ENCODE data around the gene NRF1. TPM values are rescaled to one million over a fixed set of nuclear protein-coding genes. Genes with fewer than 3 reads are reported as not detected.
A peak's percentile ranks its signal among the peaks of the same experiment; 100 is the strongest.

NRF1 gene
- total RNA-seq, 1 donor from 2014 or later: 19.0 TPM

DNA sequence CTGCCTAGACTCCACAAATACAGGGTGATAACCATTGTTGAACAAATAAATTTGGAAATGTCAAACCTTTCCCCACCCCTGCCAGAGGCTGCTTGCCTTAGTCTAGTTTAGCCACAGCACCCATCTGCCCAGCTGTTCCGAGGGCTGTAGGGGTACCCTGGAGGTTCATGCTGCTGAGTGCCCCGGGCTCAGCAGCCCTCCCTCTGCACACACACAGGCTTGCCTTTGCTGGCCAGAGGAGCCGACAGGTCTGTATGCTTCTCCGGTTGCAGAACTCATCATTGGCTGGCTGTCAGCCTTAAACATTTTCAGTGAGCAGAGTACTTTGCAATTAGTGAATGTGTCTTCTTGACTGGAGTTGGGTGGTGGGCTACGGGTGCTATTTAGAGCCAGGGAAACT lies 122.9 kb downstream of the NRF1 start:
- no peak for DNase-seq (ENCODE audit: low spot score)

DNA sequence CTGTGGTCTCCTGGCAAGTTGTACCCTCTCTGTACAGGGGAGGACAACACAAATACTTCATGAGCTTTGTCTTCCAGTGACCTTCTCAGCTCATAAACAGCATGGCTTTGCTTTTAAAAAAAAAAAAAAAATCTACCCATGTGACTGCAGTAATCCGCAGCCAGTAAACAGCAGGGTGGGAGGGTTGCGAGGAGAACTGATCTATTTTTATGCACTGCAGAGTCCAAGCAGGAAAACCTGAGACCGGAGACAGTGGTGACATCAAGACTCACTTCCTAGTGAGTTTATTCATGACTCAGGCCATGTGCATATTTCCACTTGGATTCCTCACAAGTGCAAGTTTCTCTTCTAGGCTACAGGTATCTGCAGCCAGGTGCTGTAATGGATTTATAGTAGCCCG lies 127.9 kb downstream of the NRF1 start:
- DNase-seq (ENCODE audit: low spot score): no peak

DNA sequence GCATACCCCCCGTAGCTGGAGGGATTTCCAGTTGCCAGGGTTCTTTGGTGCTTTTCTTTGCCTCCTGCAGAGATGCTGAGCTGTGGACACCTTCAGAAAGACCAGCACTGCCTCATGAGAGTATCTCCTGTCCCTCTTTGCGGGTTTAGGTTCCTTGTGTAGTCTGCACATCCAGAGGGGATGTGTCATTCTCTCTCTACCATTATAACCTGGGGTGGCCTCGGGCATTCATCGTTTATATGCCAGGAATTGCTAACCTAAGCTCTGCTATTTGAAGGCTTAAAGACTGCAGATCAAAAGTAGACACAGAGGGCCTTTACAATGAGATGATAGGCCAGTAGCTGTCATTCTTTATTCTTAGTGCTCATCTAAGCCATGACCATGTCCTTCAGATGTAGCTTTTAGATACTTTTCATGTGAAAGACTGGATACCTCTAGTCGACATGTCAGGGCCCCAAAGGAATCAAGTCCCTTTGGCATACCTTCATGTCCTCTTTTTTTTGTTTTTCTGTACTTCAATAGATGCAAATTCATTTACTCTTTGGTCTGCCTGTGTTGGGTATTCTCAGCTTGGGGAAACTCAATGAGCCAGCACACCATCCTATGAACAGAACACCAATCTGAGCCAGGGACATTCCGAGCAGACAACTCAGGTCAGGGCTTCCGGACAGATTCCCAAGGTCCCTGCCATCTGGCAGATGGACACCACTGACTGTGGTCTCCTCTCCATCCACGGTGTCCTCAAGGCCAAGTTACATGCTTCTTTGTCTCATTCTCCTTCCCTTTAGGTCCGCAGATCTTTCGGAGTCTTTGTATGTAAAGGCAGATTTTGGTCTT lies 129.3 kb downstream of the NRF1 start:
- no peak for DNase-seq (ENCODE audit: low spot score)

DNA sequence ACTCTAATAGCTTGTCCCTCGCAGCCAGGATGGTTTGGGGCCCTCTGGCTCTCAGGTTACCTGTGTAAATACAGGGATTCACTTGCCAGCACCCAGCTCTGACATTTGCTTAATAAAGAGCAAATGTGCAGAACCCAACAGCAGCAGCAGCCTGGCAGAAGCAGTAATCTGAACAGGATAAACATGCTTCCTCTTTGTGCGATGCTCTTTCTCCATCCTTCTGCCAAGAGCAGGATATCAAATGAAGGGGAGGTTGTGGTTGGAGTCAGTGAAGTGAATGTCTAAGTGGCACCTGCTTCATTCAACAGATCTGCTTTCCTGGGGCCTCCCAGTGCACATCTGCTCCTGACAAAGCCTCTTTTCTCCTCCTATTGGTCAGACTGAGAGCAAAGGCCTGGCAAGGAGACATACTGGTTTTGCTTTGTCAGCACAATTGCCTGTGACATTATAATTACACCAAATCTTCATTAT lies 130.3 kb downstream of the NRF1 start:
- DNase-seq (ENCODE audit: low spot score): no peak

DNA sequence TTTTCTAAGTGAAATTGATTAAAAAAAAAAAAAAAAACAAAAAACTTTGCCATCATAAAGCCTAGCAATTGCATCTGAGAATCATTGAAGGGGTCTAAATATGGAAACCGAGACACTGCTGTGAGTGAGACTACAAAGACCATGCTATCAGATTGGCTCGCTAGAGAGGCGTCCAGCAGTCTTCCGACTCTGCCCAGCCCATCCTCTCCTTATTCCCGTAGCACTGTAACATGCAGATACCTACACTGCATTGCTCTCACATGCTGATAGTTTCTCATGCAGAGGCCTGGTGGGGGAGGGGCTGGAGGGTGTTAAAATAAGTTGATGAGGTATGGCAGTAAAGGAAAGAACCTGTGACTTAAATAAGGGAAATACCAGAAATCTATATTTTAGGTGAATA lies 130.7 kb downstream of the NRF1 start:
- DNase-seq (ENCODE audit: low spot score): no peak

DNA sequence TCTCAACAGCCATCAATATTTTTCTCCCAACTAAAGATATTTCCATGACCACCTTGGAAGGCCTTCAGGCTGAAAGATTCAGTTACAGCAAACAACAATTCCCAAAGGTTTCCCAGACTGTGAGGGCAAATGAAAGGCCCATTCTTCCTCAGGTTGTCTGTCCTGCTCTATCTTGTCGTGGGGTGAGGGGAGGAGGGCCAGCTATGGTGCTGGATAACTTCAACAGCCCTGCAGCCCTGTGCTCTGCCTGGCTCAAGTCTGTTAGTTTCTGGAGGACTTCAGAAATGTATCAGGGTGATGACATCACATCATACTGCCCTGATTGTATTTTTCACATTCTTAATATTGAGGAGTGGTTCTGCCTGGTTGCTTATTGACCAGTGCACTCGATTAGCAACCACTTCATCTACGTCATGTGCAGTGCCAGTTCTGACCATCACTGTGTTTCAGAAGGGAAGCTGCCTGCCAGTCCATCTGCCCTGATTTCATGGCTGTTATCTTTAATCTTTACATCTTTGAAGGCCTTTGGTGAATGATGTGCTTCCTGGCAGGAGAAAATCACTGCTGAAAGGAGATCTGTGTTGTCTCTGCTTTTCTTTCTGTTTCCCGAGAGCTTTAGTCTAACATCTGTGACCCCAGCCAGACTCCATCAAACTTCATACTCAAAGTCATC lies 135.5 kb downstream of the NRF1 start:
- DNase-seq (ENCODE audit: low spot score): peak; percentile 26

DNA sequence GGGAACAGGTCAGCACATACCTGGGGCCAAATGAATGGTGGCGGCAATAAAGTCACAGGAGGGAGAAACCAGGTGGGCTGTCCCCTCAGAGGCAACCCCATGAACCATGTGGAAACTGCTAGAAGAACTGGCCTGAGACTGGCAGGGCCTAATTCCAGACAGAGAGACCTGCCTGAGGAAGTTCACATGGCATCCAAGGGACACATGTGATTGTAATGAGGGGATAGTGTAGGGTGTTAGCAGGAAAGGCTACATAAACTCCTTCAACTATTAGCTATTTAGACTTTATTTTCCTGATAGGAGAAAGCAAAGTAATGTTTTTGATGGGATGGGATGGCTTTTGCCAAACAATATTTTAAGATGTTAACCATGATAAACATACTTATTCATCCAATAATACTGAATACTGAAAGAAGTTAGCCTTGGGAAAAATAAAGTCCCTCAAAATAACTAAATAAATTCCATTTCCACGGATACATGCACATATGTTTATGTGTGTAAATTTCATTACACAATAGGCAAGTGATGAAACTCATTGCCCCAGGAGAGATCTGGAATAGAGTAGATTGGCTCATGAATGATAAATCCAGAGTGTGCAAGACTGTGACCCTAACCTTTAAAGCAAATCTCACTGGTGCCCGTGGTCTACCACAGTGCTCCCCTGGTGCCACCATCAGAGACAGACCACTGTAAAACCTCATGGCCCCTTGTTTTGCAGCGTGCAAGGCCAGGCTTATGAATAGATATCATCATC lies 137.0 kb downstream of the NRF1 start:
- DNase-seq (ENCODE audit: low spot score): no peak

DNA sequence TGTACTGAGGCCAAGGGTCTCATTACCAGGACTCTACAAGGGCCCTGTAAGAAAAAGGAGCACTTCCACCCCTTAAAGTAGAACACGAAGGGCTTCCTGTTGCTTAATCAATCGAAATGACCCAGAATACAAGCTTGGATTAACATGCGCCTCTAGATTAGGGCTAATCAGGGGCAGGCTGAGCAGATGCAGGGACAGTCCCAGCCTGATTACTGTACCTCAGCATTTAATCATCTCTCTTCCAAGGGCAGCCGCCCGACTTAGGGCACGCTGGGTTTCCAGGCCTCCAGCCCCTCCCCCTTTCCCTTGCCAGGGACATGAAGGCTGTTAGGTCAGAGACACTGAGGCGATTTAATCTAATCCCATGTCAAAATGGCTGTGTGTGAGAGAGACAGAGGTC lies 138.6 kb downstream of the NRF1 start:
- DNase-seq (ENCODE audit: low spot score): no peak

DNA sequence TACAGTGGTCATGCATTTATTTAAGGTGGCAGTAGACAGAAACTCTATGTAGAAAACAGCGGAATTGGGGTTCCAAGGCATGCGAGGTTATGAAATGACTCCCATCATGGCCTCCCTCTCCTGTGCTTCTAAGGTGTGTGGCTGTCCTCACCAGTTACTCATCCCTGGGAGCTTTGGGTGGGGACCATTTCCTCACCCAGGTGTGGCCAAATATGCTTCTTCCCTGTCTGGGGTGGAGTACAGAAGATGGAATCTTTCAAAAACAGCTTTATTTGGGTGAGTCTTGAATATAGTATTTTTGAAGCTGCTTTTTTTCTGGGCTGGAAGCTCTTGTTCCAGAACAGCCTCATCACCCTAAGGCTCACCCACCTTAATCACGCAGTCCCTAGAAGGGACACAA lies 139.0 kb downstream of the NRF1 start:
- DNase-seq (ENCODE audit: low spot score): no peak

DNA sequence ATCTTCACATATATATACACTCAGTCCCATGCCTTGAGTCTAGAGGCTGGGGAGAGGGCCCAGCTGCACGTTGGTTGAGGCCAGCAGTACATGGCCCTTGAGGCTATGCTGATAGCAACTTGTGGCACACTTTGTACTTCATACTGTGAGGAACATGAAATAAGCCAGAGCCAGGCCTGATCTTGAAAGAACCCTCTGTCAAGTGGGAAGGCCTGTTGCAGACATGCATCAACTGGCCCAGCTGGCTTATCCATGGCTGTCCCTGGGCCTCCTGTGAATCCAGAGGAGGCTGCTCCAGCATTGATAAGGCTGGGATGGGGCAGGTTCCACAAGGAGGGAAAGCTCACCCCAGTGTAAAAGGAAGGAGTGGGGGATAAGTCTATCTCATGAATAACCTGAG lies 140.4 kb downstream of the NRF1 start:
- DNase-seq (ENCODE audit: low spot score): no peak

DNA sequence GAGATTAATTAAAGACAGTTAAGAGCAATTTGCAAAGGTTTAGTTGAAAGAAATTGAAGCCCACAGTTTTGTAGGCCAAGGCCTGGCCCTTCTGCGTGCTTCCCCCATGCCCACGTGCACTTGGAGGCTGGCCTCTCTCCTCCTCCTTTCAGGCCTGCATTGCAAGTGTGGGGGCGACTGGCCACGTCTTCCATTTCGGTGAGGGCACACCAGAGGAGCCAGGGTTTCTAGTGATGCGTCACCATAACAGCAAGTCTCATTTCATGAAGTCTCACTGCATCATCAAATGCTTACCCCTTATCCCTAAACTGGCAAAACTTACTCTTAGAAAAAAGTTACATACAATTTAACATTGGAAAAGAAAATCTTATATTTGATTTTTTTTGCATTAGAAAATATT lies 141.2 kb downstream of the NRF1 start:
- DNase-seq (ENCODE audit: low spot score): no peak

DNA sequence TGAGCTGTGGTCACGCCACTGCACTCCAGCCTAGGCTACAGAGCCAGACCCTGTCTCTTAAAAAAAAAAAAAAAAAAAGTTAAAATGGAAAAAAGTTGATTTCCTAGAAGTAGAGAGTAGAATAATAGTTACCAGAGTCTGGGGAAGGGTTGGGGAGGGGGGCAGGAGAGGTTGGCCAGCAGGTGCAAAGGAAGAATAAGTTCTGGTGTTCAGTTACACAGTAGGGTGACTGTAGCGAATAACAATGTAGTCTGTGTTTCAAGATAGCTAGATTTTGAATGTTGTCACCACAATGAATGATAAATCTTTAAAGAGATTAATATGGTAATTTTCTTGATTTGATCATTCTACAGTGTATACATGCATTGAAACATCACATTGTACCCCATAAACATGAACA lies 142.9 kb downstream of the NRF1 start:
- no peak for DNase-seq (ENCODE audit: low spot score)

DNA sequence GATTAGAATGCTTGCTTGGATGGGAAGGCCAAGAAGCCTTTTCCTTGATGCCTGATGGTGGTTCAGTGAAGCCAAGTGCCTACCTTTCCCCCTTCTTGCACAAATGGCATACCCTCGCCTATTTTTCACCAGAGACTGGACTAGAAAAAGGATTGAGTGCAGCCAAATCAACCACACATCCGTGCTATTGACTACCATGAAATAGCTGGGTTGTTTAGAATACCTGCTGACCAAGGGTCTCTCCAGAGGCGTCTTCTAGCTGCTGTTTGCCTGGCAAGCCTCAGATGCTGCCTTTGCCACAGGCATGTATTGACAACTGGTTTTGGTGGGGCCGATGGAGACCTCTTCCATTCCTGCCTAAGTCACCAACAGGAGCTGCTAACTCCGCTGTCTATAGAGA lies 146.5 kb downstream of the NRF1 start:
- no peak for DNase-seq (ENCODE audit: low spot score)

DNA sequence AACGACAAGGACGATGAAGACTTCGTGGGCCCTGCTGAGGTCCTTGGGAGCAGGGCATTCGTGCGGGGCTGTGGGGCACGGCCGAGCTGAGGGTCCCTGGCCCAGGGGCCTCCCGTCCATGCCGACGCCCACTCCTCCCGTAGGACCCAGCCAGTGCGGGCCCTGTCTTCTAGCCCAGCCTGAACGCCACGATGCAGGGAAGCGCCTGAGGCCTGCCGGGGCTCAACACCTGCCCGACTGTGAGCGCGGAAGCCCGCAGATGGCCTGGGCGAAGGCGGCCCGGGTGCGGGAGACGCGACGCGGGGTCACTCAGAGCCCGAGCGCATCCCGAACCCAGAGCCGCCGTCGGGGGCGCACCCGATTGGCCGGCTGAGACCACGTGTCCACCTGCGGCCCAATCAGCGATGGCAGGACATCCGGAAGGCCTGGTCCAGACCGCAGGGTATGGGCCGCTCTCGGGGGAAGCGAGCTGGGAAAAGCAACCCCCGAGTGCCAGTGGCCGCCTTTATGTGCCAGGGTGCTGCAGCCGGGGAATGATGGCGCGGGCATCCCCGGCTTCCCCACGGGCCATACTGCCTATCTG lies 151.0 kb downstream of the NRF1 start:
- no peak for DNase-seq (ENCODE audit: low spot score)

DNA sequence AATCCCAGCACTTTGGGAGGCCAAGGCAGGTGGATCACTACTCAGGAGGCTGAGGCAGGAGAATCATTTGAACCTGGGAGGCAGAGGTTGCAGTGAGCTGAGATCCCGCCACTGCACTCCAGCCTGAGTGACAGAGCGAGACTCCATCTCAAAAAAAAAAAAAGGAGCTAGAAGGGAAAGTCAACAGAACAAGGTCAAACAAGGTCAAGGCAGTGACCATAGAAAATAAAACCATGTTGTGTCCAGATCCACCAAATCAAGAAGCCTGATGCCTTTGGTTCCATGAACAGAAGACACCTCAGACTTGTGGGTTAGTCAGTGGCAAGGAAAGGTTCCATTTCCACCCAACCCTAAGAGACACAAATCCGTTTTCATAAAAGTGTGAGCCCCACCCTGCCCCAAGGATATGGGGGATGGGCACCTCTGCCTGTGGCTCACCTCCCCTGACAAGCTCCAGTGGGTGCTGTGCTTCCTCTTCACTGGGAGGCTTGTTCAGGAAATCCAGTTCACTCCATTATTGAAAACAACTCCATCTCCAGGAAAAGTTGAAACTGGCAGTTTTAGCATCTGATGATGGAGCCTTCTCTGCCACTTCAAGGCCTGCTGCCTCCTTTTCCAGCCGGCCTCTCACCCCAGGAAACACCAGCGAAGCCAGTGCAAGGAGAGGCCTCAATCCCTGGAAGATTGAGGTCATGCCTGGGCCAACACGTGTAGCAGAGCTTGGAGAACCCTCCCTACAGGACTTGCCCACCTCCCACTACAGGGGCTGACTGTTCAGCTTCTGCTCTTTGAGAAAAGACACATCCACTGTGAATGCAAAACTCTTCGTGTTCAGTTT lies 152.9 kb downstream of the NRF1 start:
- DNase-seq (ENCODE audit: low spot score): no peak

DNA sequence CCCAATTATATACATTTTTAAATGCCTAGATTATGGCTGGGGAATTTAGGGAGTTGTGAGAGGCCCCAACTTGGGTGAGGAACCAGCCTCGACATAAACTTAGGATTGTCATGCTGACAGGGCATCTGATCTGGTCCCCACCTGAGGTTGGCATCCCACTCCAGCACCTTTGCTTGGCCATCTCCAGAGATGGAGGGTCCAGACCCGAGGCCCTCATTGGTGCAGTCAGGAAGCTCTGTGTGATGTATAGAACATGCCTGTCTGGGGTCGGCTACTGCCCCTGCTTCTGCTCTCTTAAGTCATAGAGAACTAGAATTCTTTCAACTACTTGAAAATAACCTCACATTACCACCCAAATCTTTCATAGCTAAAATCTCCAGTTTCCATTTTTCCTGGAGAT lies 153.8 kb downstream of the NRF1 start:
- no peak for DNase-seq (ENCODE audit: low spot score)

DNA sequence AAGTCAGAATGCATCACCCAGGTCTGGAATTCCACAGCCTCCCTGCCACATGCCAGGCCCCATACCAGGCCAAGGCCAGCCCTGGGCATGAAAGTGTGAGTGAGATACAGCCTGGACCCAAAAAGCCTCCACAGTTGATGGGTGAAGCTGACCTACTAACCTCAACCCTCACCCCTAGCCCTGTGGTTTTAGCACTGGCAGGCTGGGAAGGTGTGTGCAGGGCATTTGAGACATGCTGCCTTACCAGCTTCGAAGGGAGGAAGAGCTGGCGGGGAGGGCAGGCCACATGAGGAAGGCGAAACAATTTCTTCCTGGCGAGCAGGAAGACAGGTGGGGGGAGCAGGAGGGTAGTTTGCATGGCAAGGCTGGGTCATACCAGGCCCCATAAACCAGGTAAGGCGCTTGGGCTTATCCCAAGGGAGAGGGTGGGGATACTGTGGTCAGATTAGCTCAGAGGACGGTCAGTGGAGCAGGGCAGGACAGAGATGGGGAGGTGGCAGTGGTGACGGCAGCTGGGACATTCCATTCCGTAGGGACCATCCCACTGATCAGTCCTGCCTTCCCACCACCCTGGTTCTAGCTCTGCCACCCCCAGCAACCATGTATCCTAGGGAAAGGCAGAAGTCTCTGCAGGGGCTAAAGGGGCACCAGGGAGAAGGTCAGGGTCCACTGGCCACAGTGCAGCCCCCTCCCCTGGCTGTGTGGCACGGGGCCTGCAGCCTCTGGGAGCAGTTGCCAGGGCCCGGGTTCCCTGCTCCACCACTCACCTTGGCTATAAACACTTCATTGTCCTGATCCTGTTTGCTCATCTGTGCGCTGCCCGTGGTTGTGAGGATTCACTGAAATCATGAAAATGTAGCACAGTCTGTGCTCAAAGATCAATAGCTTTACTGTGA lies 155.8 kb downstream of the NRF1 start:
- no peak for DNase-seq (ENCODE audit: low spot score)

DNA sequence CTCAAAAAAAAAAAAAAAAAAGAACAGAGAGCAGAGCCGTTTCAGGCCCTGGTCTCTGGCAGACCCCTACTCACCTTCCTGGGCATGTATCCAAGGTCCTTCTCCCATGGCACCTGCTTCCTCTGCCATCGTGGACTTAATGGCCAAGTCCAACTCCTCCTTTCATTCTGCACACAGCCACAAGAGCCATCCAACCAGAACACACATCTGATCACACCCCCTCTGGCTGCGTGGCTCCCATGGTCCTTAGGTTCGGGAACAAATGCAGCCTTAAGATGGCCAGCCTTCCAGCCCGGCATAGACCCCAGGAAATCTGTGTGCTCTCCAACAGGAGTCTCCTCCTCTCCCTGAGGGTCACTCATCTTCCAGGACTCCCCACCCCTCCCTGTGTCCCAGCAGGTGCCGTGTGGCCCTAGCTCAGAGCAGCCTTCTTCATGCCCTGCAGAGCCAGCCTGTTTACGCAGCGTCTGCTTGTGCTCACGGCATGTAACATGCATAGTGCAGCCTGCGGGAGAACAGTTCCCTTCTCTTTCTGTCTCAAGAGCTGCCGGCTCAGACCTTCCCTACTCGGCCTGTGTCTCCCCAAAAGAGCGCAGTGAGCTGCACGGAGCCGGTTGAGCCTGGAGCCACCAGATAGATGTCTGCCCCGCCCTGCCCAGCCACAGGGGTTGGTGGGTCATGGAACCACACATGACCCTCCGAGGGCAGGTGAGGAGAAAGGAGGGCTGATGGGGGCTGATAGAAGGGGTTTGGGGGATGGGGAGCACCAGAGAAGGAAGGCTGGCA lies 157.3 kb downstream of the NRF1 start:
- DNase-seq (ENCODE audit: low spot score): no peak

DNA sequence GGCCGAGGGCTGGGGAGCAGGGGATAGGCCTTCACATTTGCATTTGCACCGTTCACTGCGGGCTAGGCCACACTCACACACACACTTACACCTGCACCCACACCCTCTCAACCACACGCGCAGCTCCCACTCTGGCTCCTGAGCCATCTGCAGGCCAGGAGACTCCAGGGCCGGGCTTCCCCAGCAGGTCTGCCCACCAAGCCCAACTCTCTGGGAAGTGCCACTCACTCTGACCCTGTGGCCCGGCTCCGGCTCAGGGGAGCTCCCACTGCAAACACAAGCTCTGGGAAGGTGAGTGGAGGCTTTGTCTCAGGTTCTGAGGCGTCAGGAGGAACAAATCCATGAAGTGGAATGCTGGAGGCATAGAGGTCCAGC lies 157.9 kb downstream of the NRF1 start:
- no peak for DNase-seq (ENCODE audit: low spot score)
